Naive thymus-derived CD8-positive, alpha-beta T cell (primary cell): ENCODE data around the gene LDAH. TPM values are rescaled to one million over a fixed set of nuclear protein-coding genes. Genes with fewer than 3 reads are reported as not detected.

Source experiments
- ATAC-seq, 2 donors: fragments of 150-1000 bp; cut with Tn5 transposase in 1 of 2; sonication (Bioruptor Pico), chemical (Tn5 transposase) in 1 of 2; 1 replicate in 1 of 2; 2 replicates in 1 of 2; pipeline ENCODE4 v1.10.0; 2021; ENCODE audit warnings: mild to moderate bottlenecking in 2 of 2, moderate library complexity in 2 of 2
- POLR2A ChIA-PET: fragments of 350-600 bp; sonication (Branson Sonifier 250); formaldehyde crosslinking; loops from one replicate; lab custom pipeline; 2021; ENCODE audit warnings: antibody characterized with exemption; lab: Charles Lee
- DNase-seq, 10 donors: peaks; one replicate each; pipeline versions ENCODE4 v3.0.0 to v3.0.0-alpha.2; 2020 to 2022
- H3K27ac Mint-ChIP-seq, 10 donors: one replicate each; pipeline ENCODE4 v1.8.0; 2020 to 2022; ENCODE audit warnings: mild to moderate bottlenecking in 10 of 10, mixed read lengths in 10 of 10, moderate library complexity in 4 of 10, inconsistent platforms in 1 of 10
- H3K27me3 Mint-ChIP-seq, 5 donors: one replicate each; pipeline ENCODE4 v1.8.0; 2021 to 2022; ENCODE audit warnings: mixed read lengths in 5 of 5
- H3K36me3 Mint-ChIP-seq, 3 donors: one replicate each; pipeline ENCODE4 v1.8.0; 2020 to 2022; ENCODE audit warnings: mixed read lengths in 3 of 3, mild to moderate bottlenecking in 2 of 3, inconsistent platforms in 1 of 3
- H3K4me1 Mint-ChIP-seq, 4 donors: one replicate each; pipeline ENCODE4 v1.8.0; 2021 to 2022; ENCODE audit warnings: mixed read lengths in 4 of 4
- H3K4me3 Mint-ChIP-seq, 10 donors: one replicate each; pipeline ENCODE4 v1.8.0; 2020 to 2022; ENCODE audit warnings: mild to moderate bottlenecking in 10 of 10, mixed read lengths in 10 of 10, moderate library complexity in 6 of 10, inconsistent platforms in 1 of 10
- H3K9me3 Mint-ChIP-seq, 9 donors: one replicate each; pipeline ENCODE4 v1.8.0; 2020 to 2022; ENCODE audit warnings: mixed read lengths in 9 of 9, mild to moderate bottlenecking in 3 of 9, inconsistent platforms in 1 of 9, moderate library complexity in 1 of 9
- polyA plus RNA-seq, 3 donors: library from polyadenylated mRNA; unstranded; fragments of 300-500 nt; fragmentation: Illumina TruSeq; gene quantifications; one replicate each; pipeline ENCODE4 v1.2.3, GENCODE V29; 2021
- total RNA-seq, 8 experiments: library from RNA in 2 of 8; stranded (reverse) in 2 of 8; gene quantifications; one replicate each; pipeline ENCODE4 v1.2.3 and lab custom pipeline; 2021 to 2026

LDAH gene
- total and polyA plus RNA-seq, 5 experiments from 2014 or later = 10.1 to 19.7 (median 11.3) TPM

GRCh38 chr2:20661421-20662307, 161.2 kb downstream of the LDAH start:
- H3K9me3 Mint-ChIP-seq = no peaks in the 10 kb centered on the region
- peaks cover 4 to 23% (median 13%) of the 10 kb centered on the region in 4 donors for H3K4me1 Mint-ChIP-seq
- POLR2A ChIA-PET = interaction anchor here (1.1 to 1.3 kb wide), 2 partner anchors 9 to 10 kb away, joined by 5 read pairs; partner anchors contain the start of gene HS1BP3
- H3K4me3 Mint-ChIP-seq = no peak overlapping the region
- ATAC-seq = peak; percentile 66 to 73
- H3K27me3 Mint-ChIP-seq = peaks cover 31 to 77% (median 58%) of the 10 kb centered on the region in 5 donors
- no peak overlapping the region for H3K27ac Mint-ChIP-seq
- H3K36me3 Mint-ChIP-seq = no peaks in the 10 kb centered on the region
- peak in 9 of 10 donors; percentile 48 to 79 (median 64) for DNase-seq

DNA sequence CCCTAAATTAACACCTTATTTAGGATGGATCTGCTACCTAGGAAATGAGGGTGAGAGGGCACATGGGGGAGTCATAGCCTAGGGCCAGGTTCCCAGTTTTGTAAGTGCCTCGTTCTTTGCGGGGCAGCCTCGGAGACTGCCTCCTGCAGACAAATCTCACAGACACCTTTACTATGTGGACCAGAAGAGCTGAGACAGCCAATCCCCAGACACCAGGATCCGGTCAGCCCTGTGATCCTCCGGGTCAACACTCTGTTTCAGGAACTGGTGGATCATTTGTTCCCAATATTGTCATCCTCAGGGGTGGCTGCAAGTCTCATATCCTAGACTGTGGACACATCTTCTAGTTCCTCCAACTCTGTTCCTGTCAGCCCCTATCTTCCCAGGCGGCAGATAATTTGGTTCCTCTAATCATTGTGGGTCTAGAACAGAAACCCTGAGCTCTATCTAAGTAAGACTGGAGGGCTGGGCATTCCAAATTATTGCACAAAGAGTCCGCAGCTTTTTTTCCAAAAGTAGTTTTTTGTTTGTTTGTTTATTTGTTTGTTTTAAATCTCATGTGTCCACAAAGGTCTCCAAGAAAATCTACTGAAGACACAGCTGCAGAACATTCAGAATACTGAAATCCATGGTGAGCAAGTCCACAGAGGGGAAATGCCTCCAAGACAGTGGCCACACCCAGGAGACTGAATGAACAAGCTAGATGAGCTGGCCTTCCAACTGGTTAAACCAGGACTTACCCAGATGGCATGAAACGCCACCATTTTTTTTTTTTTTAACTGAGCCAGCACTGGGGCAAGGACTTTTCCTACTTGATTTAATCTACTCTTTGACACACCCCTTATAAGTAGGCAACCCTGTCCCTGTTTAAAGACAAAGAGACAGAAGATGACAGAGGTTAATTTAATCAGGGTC, 162.1 kb downstream of the LDAH start:
- Mint-ChIP-seq H3K4me1 (peaks cover 2 to 15% (median 8%) of the 10 kb centered on the region in 4 donors), H3K9me3 (no peaks in the 10 kb centered on the region), H3K4me3 (no peak overlapping the region), H3K36me3 (no peaks in the 10 kb centered on the region), H3K27me3 (peaks cover 31 to 69% (median 55%) of the 10 kb centered on the region in 5 donors), H3K27ac (no peak overlapping the region)
- DNase-seq = peak in 1 of 10 donors; percentile 21
- no peak for ATAC-seq
- POLR2A ChIA-PET = interaction anchor here (1.0 to 1.3 kb wide), 3 partner anchors 8 to 10 kb away, joined by 5 read pairs; partner anchors contain the start of gene HS1BP3

- Mint-ChIP-seq H3K9me3 (no peaks in the 10 kb centered on the region), H3K36me3 (no peaks in the 10 kb centered on the region), H3K27ac (peak overlapping the region in 1 of 10 donors; percentile 16), H3K4me3 (no peak overlapping the region), H3K27me3 (peaks cover 16 to 40% (median 33%) of the 10 kb centered on the region in 5 donors), H3K4me1 (peaks cover 0 to 6% (median 2%) of the 10 kb centered on the region in 4 donors)
- POLR2A ChIA-PET = no interaction called here
- DNase-seq = peak in 1 of 10 donors; percentile 32
- ATAC-seq = no peak
Observed at GRCh38 chr2:20657522-20658235, 165.2 kb downstream of the LDAH start.

- H3K27me3 Mint-ChIP-seq = peaks cover 5 to 30% (median 22%) of the 10 kb centered on the region in 5 donors
- no peaks in the 10 kb centered on the region for H3K9me3 Mint-ChIP-seq
- H3K4me1 Mint-ChIP-seq = peaks cover 2 to 9% (median 4%) of the 10 kb centered on the region in 4 donors
- no peak for DNase-seq
- no peaks in the 10 kb centered on the region for H3K36me3 Mint-ChIP-seq
- POLR2A ChIA-PET = no interaction called here
- no peak overlapping the region for H3K4me3 Mint-ChIP-seq
- H3K27ac Mint-ChIP-seq = no peak overlapping the region
- ATAC-seq = no peak
Observed at GRCh38 chr2:20656561-20656960, 166.3 kb downstream of the LDAH start.

- Mint-ChIP-seq H3K4me1 (peaks cover 11 to 22% (median 19%) of the 10 kb centered on the region in 4 donors), H3K36me3 (no peaks in the 10 kb centered on the region), H3K27me3 (peaks cover 4 to 14% (median 11%) of the 10 kb centered on the region in 5 donors), H3K4me3 (no peak overlapping the region), H3K27ac (peak overlapping the region in 1 of 10 donors; percentile 59), H3K9me3 (no peaks in the 10 kb centered on the region)
- ATAC-seq = no peak
- no peak for DNase-seq
- POLR2A ChIA-PET = no interaction called here
Observed at GRCh38 chr2:20654535-20654813, 168.4 kb downstream of the LDAH start.

- POLR2A ChIA-PET = no interaction called here
- H3K27ac Mint-ChIP-seq = peak overlapping the region in 2 of 10 donors; percentile 26 to 59
- H3K27me3 Mint-ChIP-seq = peaks cover 4 to 11% (median 6%) of the 10 kb centered on the region in 5 donors
- H3K4me1 Mint-ChIP-seq = peaks cover 16 to 27% (median 24%) of the 10 kb centered on the region in 4 donors
- DNase-seq (no peak), ATAC-seq (no peak)
- H3K36me3 Mint-ChIP-seq = no peaks in the 10 kb centered on the region
- no peak overlapping the region for H3K4me3 Mint-ChIP-seq
- no peaks in the 10 kb centered on the region for H3K9me3 Mint-ChIP-seq
Observed at GRCh38 chr2:20653695-20654534, 169.0 kb downstream of the LDAH start.

- Mint-ChIP-seq H3K4me3 (peak overlapping the region in 1 of 10 donors; percentile 3), H3K27me3 (peaks cover 0 to 8% (median 4%) of the 10 kb centered on the region in 5 donors), H3K9me3 (no peaks in the 10 kb centered on the region), H3K27ac (peak overlapping the region in 6 of 10 donors; percentile 26 to 94 (median 43)), H3K36me3 (peaks cover 0 to 2% (median 0%) of the 10 kb centered on the region in 3 donors), H3K4me1 (peaks cover 25 to 37% (median 34%) of the 10 kb centered on the region in 4 donors)
- DNase-seq = no peak
- no peak for ATAC-seq
- POLR2A ChIA-PET = interaction anchor here (0.9 kb wide), 1 partner anchor 9 kb away, joined by 5 read pairs; no protein-coding TSS in a partner anchor
Observed at GRCh38 chr2:20652673-20653575, 170.0 kb downstream of the LDAH start.

GRCh38 chr2:20652141-20652540, 170.8 kb downstream of the LDAH start:
- no peak for ATAC-seq
- peaks cover 0 to 3% (median 0%) of the 10 kb centered on the region in 3 donors for H3K36me3 Mint-ChIP-seq
- H3K4me3 Mint-ChIP-seq = peak overlapping the region in 8 of 10 donors; percentile 49 to 93 (median 88)
- POLR2A ChIA-PET = interaction anchor here (0.9 to 4.0 kb wide), 5 partner anchors 9 to 211 kb away, joined by 3 to 65 read pairs (median 5); partner anchors contain the start of gene RHOB
- peaks cover 0 to 6% (median 2%) of the 10 kb centered on the region in 5 donors for H3K27me3 Mint-ChIP-seq
- DNase-seq = no peak
- no peaks in the 10 kb centered on the region for H3K9me3 Mint-ChIP-seq
- H3K27ac Mint-ChIP-seq = peak overlapping the region; percentile 61 to 98 (median 97)
- peaks cover 26 to 42% (median 37%) of the 10 kb centered on the region in 4 donors for H3K4me1 Mint-ChIP-seq

- ATAC-seq (no peak), DNase-seq (no peak)
- no peaks in the 10 kb centered on the region for H3K9me3 Mint-ChIP-seq
- H3K27ac Mint-ChIP-seq = peak overlapping the region; percentile 94 to 98 (median 97)
- H3K27me3 Mint-ChIP-seq = peaks cover 0 to 5% (median 0%) of the 10 kb centered on the region in 5 donors
- peaks cover 0 to 4% (median 0%) of the 10 kb centered on the region in 3 donors for H3K36me3 Mint-ChIP-seq
- peaks cover 26 to 42% (median 37%) of the 10 kb centered on the region in 4 donors for H3K4me1 Mint-ChIP-seq
- POLR2A ChIA-PET = interaction anchor here (0.8 to 4.0 kb wide), 11 partner anchors 8 to 783 kb away, joined by 3 to 65 read pairs (median 4); partner anchors contain the start of gene RHOB
- H3K4me3 Mint-ChIP-seq = peak overlapping the region; percentile 75 to 95 (median 88)
Observed at GRCh38 chr2:20651731-20652099, 171.2 kb downstream of the LDAH start.
